Activated CD4-positive, alpha-beta T cell treated with anti-CD3 and anti-CD28 coated beads, Interleukin-2, amount 50 U/mL, for 1 hour (primary cell): ENCODE results near the gene MTCL3.

Experiments
- DNase-seq: peaks from one replicate; pipeline ENCODE4 v3.0.0-alpha.2; 2020

The MTCL3 gene

GRCh38 chr6:127514773-127515227 lies 4.3 kb downstream of the MTCL3 start:
- peak; percentile 32 for DNase-seq

GRCh38 chr6:127514179-127514772 lies 4.9 kb downstream of the MTCL3 start:
- DNase-seq: no peak

- DNase-seq: no peak
Measured at GRCh38 chr6:127513425-127513824, 5.7 kb downstream of the MTCL3 start.

- no peak for DNase-seq
Measured at GRCh38 chr6:127510876-127511275, 8.3 kb downstream of the MTCL3 start.

- DNase-seq: no peak
Measured at GRCh38 chr6:127506894-127507293, 12.2 kb downstream of the MTCL3 start.

- no peak for DNase-seq
Measured at GRCh38 chr6:127503022-127503421, 16.1 kb downstream of the MTCL3 start.

- no peak for DNase-seq
Measured at GRCh38 chr6:127497410-127497809, 21.7 kb downstream of the MTCL3 start.

GRCh38 chr6:127496471-127496870 lies 22.7 kb downstream of the MTCL3 start:
- DNase-seq: no peak

- no peak for DNase-seq
Measured at GRCh38 chr6:127494240-127494767, 24.8 kb downstream of the MTCL3 start.

GRCh38 chr6:127489248-127489647 lies 29.9 kb downstream of the MTCL3 start:
- DNase-seq: no peak

GRCh38 chr6:127486934-127487333 lies 32.2 kb downstream of the MTCL3 start:
- DNase-seq: no peak

GRCh38 chr6:127484212-127484863 lies 34.8 kb downstream of the MTCL3 start:
- no peak for DNase-seq

- no peak for DNase-seq
Measured at GRCh38 chr6:127483399-127484055, 35.6 kb downstream of the MTCL3 start.

- DNase-seq: no peak
Measured at GRCh38 chr6:127482325-127482724, 36.8 kb downstream of the MTCL3 start.

GRCh38 chr6:127481628-127482027 lies 37.5 kb downstream of the MTCL3 start:
- DNase-seq: no peak

GRCh38 chr6:127481111-127481510 lies 38.0 kb downstream of the MTCL3 start:
- DNase-seq: no peak

- no peak for DNase-seq
Measured at GRCh38 chr6:127477658-127478057, 41.5 kb downstream of the MTCL3 start.

GRCh38 chr6:127475823-127476176 lies 43.3 kb downstream of the MTCL3 start:
- DNase-seq: no peak

GRCh38 chr6:127475135-127475822 lies 43.9 kb downstream of the MTCL3 start:
- no peak for DNase-seq

GRCh38 chr6:127471379-127472255 lies 47.5 kb downstream of the MTCL3 start:
- DNase-seq: no peak

GRCh38 chr6:127468936-127469335 lies 50.2 kb downstream of the MTCL3 start:
- DNase-seq: no peak

- no peak for DNase-seq
Measured at GRCh38 chr6:127466416-127466815, 52.7 kb downstream of the MTCL3 start.
